Neural crest cell (in vitro differentiated cells): Measurements from ENCODE around the gene LAMC2. TPM values are rescaled to one million over a fixed set of nuclear protein-coding genes. Genes with fewer than 3 reads are reported as not detected.
"Not testable (repeated sequence)": the region's sequence is repeated elsewhere in the genome, so short reads cannot be mapped to it uniquely, and the experiment has no call there.

ENCODE experiments used
- DNase-seq: peaks from one replicate; pipeline ENCODE4 v3.0.0; 2021; ENCODE audit warnings: low read depth, mixed read lengths, low spot score
- H3K27ac Mint-ChIP-seq: one replicate; pipeline ENCODE4 v1.8.0; 2021; ENCODE audit warnings: mild to moderate bottlenecking, mixed read lengths; ENCODE audit not compliant: unreplicated experiment
- H3K27me3 Mint-ChIP-seq: 2 replicates; pipeline ENCODE4 v1.8.0; 2021; ENCODE audit warnings: low read depth, mild to moderate bottlenecking, mixed read lengths
- H3K36me3 Mint-ChIP-seq: 2 replicates; pipeline ENCODE4 v1.8.0; 2021; ENCODE audit warnings: low read depth, mild to moderate bottlenecking, mixed read lengths
- H3K4me1 Mint-ChIP-seq: 2 replicates; pipeline ENCODE4 v1.8.0; 2021; ENCODE audit warnings: mixed read lengths
- H3K4me3 Mint-ChIP-seq: one replicate; pipeline ENCODE4 v1.8.0; 2021; ENCODE audit warnings: mild to moderate bottlenecking, mixed read lengths
- H3K9me3 Mint-ChIP-seq: 2 replicates; pipeline ENCODE4 v1.8.0; 2021; ENCODE audit warnings: mixed read lengths
- total RNA-seq: library from RNA; stranded (reverse); gene quantifications from 2 replicates; pipeline ENCODE4 v1.2.1, GENCODE V29; 2021
- TF ChIP-seq, protein P1 (sequence below): fragments of 200-600 bp; sonication (generic); conservative IDR thresholded peaks from 2 replicates; pipeline ENCODE4 v1.5.0; 2021; ENCODE audit warnings: antibody characterized with exemption, mild to moderate bottlenecking

LAMC2 gene
- total RNA-seq, 1 donor from 2014 or later: not detected

DNA sequence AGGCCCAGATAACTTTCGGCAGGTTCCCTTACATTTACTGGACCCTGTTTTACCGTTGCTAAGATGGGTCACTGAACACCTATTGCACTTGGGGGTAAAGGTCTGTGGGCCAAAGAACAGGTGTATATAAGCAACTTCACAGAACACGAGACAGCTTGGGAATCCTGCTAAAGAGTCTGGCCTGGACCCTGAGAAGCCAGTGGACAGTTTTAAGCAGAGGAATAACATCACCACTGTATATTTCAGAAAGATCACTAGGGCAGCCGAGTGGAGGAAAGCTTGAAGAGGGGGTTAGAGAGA lies 54.4 kb downstream of the LAMC2 start:
- TF ChIP-seq, protein P1, sequence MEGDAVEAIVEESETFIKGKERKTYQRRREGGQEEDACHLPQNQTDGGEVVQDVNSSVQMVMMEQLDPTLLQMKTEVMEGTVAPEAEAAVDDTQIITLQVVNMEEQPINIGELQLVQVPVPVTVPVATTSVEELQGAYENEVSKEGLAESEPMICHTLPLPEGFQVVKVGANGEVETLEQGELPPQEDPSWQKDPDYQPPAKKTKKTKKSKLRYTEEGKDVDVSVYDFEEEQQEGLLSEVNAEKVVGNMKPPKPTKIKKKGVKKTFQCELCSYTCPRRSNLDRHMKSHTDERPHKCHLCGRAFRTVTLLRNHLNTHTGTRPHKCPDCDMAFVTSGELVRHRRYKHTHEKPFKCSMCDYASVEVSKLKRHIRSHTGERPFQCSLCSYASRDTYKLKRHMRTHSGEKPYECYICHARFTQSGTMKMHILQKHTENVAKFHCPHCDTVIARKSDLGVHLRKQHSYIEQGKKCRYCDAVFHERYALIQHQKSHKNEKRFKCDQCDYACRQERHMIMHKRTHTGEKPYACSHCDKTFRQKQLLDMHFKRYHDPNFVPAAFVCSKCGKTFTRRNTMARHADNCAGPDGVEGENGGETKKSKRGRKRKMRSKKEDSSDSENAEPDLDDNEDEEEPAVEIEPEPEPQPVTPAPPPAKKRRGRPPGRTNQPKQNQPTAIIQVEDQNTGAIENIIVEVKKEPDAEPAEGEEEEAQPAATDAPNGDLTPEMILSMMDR: no peak
- no peak for DNase-seq
- peaks cover 2% of the 10 kb centered on the region for H3K9me3 Mint-ChIP-seq
- H3K4me1 Mint-ChIP-seq: peaks cover 6% of the 10 kb centered on the region
- no peaks in the 10 kb centered on the region for H3K27me3 Mint-ChIP-seq
- H3K36me3 Mint-ChIP-seq: no peaks in the 10 kb centered on the region
- no peak overlapping the region for H3K27ac Mint-ChIP-seq
- H3K4me3 Mint-ChIP-seq: no peak overlapping the region

DNA sequence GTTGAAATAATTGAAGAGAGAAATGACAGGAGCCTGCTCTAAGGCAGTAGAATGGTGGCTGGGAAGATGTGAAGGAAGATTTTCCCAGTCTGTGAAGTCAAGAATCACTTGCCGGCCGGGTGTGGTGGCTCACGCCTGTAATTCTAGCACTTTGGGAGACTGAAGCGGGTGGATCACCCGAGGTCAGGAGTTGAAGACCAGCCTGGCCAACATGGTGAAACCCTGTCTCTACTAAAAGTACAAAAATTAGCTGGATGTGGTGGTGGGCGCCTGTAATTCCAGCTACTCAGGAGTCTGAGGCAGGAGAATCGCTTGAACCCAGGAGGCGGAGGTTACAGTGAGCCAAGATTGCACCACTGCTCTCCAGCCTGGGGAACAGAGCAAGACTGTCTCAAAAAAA lies 54.8 kb downstream of the LAMC2 start:
- H3K9me3 Mint-ChIP-seq, H3K36me3 Mint-ChIP-seq, H3K4me3 Mint-ChIP-seq, DNase-seq, H3K4me1 Mint-ChIP-seq, H3K27me3 Mint-ChIP-seq, H3K27ac Mint-ChIP-seq: not testable (repeated sequence)

DNA sequence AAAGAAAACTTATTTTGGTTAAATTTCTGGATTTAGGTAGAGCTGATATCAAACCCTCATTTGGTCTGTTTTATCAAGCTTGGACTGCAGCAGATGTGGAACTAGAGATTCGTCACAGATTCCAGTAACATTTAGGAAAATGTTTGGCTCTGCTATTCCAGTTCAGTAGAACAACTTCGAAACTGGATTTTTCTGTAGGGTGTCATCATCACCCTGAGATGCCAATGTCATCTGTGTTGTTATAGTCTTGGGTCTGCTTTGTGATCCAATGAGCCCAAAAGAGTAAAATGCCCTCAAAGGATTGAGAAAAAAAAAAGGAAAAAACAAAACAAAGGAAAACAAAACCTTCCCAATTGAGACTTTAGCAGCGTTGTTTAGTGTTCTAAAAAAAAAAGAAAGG lies 55.4 kb downstream of the LAMC2 start:
- H3K36me3 Mint-ChIP-seq: no peaks in the 10 kb centered on the region
- H3K27ac Mint-ChIP-seq: no peak overlapping the region
- TF ChIP-seq, protein P1: no peak
- DNase-seq: no peak
- H3K4me3 Mint-ChIP-seq: no peak overlapping the region
- peaks cover 6% of the 10 kb centered on the region for H3K4me1 Mint-ChIP-seq
- H3K27me3 Mint-ChIP-seq: no peaks in the 10 kb centered on the region
- peaks cover 2% of the 10 kb centered on the region for H3K9me3 Mint-ChIP-seq

DNA sequence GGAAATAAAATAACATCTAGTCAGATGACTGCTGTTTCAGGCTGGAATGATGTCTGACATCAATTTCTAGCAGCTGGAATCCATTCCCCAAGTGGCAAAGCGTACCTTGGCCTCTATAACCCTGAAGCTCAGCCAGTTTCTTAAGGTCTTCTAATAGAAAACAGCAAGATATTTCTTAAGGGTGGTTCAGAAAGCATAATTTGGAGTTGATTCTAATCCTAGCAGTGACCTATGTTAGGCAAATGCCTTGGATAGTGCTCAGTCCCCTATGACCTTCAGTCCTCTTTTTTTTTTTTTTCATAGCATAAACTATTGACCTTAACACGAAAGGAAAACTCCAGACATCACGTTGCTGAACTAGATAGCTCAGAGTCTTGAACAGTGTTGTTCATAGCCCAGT lies 56.5 kb downstream of the LAMC2 start:
- peaks cover 6% of the 10 kb centered on the region for H3K4me1 Mint-ChIP-seq
- TF ChIP-seq, protein P1: no peak
- H3K4me3 Mint-ChIP-seq: no peak overlapping the region
- no peaks in the 10 kb centered on the region for H3K27me3 Mint-ChIP-seq
- H3K27ac Mint-ChIP-seq: no peak overlapping the region
- no peaks in the 10 kb centered on the region for H3K36me3 Mint-ChIP-seq
- DNase-seq: no peak
- no peaks in the 10 kb centered on the region for H3K9me3 Mint-ChIP-seq

DNA sequence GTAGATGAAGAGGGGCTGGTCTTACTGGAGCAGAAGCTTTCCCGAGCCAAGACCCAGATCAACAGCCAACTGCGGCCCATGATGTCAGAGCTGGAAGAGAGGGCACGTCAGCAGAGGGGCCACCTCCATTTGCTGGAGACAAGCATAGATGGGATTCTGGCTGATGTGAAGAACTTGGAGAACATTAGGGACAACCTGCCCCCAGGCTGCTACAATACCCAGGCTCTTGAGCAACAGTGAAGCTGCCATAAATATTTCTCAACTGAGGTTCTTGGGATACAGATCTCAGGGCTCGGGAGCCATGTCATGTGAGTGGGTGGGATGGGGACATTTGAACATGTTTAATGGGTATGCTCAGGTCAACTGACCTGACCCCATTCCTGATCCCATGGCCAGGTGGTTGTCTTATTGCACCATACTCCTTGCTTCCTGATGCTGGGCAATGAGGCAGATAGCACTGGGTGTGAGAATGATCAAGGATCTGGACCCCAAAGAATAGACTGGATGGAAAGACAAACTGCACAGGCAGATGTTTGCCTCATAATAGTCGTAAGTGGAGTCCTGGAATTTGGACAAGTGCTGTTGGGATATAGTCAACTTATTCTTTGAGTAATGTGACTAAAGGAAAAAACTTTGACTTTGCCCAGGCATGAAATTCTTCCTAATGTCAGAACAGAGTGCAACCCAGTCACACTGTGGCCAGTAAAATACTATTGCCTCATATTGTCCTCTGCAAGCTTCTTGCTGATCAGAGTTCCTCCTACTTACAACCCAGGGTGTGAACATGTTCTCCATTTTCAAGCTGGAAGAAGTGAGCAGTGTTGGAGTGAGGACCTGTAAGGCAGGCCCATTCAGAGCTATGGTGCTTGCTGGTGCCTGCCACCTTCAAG lies 57.3 kb downstream of the LAMC2 start:
- peaks cover 6% of the 10 kb centered on the region for H3K4me1 Mint-ChIP-seq
- no peak for DNase-seq
- TF ChIP-seq, protein P1: no peak
- no peak overlapping the region for H3K4me3 Mint-ChIP-seq
- H3K27me3 Mint-ChIP-seq: no peaks in the 10 kb centered on the region
- no peak overlapping the region for H3K27ac Mint-ChIP-seq
- no peaks in the 10 kb centered on the region for H3K36me3 Mint-ChIP-seq
- H3K9me3 Mint-ChIP-seq: no peaks in the 10 kb centered on the region

DNA sequence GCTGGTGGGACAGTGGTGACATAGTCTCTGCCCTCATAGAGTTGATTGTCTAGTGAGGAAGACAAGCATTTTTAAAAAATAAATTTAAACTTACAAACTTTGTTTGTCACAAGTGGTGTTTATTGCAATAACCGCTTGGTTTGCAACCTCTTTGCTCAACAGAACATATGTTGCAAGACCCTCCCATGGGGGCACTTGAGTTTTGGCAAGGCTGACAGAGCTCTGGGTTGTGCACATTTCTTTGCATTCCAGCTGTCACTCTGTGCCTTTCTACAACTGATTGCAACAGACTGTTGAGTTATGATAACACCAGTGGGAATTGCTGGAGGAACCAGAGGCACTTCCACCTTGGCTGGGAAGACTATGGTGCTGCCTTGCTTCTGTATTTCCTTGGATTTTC lies 58.4 kb downstream of the LAMC2 start:
- Mint-ChIP-seq H3K27me3 (no peaks in the 10 kb centered on the region), H3K27ac (no peak overlapping the region), H3K4me3 (no peak overlapping the region), H3K36me3 (no peaks in the 10 kb centered on the region), H3K9me3 (no peaks in the 10 kb centered on the region), H3K4me1 (no peaks in the 10 kb centered on the region)
- TF ChIP-seq, protein P1: no peak
- DNase-seq: no peak
